T-helper 1 cell treated with Interleukin-12 subunit alpha and Interleukin-12 subunit beta and Interleukin-4 antibody, amounts not matched to agents 30 μg/mL and 1 μg/mL, for 36 hours (primary cell): ENCODE results near the gene MMP12.
"Not testable (repeated sequence)": the region's sequence is repeated elsewhere in the genome, so short reads cannot be mapped to it uniquely, and the experiment has no call there.

Experiments used
- H3K27ac Mint-ChIP-seq: one replicate; pipeline ENCODE4 v1.8.0; 2021; ENCODE audit warnings: mild to moderate bottlenecking, mixed read lengths
- H3K27me3 Mint-ChIP-seq: one replicate; pipeline ENCODE4 v1.8.0; 2021; ENCODE audit warnings: low read depth, mixed read lengths
- H3K36me3 Mint-ChIP-seq: one replicate; pipeline ENCODE4 v1.8.0; 2021; ENCODE audit warnings: low read depth, mixed read lengths
- H3K4me1 Mint-ChIP-seq: one replicate; pipeline ENCODE4 v1.8.0; 2021; ENCODE audit warnings: low read depth, mixed read lengths
- H3K4me3 Mint-ChIP-seq: one replicate; pipeline ENCODE4 v1.8.0; 2021; ENCODE audit warnings: mild to moderate bottlenecking, moderate library complexity, mixed read lengths
- H3K9me3 Mint-ChIP-seq: one replicate; pipeline ENCODE4 v1.8.0; 2021; ENCODE audit warnings: mixed read lengths

The MMP12 gene

DNA sequence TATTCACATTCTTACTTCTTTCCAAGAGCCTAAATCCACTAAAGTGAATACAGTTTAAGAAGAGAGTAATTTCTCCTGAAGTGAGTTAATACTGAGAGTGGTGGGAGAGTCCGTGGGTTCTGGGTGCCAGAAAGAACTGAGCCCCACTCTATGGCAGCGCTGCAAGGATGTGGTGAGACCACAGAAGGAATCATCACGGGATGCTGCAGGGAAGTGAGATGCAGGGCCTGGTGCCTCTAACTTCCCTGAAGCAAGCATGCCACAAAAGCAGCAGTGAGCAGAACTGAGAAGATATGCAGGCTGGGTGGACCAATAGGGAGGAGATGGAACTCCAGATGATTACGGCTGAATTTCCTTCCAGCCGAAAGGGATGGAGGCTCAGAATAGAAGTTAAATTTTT, 5.0 kb upstream of the MMP12 start:
- Mint-ChIP-seq H3K36me3 (no peaks in the 10 kb centered on the region), H3K4me1 (peaks cover 4% of the 10 kb centered on the region), H3K27me3 (no peaks in the 10 kb centered on the region), H3K4me3 (no peak overlapping the region), H3K9me3 (no peaks in the 10 kb centered on the region), H3K27ac (no peak overlapping the region)

- H3K9me3 Mint-ChIP-seq: no peaks in the 10 kb centered on the region
- no peaks in the 10 kb centered on the region for H3K36me3 Mint-ChIP-seq
- H3K4me3 Mint-ChIP-seq: no peak overlapping the region
- peaks cover 4% of the 10 kb centered on the region for H3K4me1 Mint-ChIP-seq
- H3K27me3 Mint-ChIP-seq: no peaks in the 10 kb centered on the region
- no peak overlapping the region for H3K27ac Mint-ChIP-seq
Observed at GRCh38 chr11:102878595-102878994, 3.8 kb upstream of the MMP12 start.

GRCh38 chr11:102869354-102869964, 5.3 kb downstream of the MMP12 start:
- not testable (repeated sequence) for H3K27me3 Mint-ChIP-seq, H3K9me3 Mint-ChIP-seq, H3K27ac Mint-ChIP-seq, H3K36me3 Mint-ChIP-seq, H3K4me1 Mint-ChIP-seq, H3K4me3 Mint-ChIP-seq

DNA sequence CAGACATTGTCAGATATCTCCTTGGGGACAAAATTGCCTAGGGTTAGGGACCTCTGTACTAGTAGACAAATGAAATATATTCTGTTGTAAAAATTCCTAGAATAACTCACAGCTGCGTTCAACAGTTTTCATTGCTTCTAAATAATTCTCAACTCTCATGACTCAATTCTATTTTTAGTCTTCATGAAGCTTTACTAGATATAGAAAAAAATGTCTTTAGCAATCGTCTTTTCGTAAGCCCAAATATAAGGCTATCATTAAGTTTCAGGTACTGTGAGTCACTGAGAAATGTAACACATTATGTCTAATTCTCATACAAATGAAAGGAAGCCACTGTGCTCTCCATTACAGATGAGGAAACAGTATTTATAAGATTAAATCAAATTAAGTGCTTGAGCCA, 6.4 kb downstream of the MMP12 start:
- Mint-ChIP-seq H3K9me3 (no peaks in the 10 kb centered on the region), H3K27ac (no peak overlapping the region), H3K36me3 (no peaks in the 10 kb centered on the region), H3K4me3 (no peak overlapping the region), H3K27me3 (peaks cover 9% of the 10 kb centered on the region), H3K4me1 (no peaks in the 10 kb centered on the region)

GRCh38 chr11:102864724-102865123, 10.1 kb downstream of the MMP12 start:
- Mint-ChIP-seq H3K4me3 (no peak overlapping the region), H3K36me3 (no peaks in the 10 kb centered on the region), H3K27me3 (peaks cover 13% of the 10 kb centered on the region), H3K4me1 (no peaks in the 10 kb centered on the region), H3K9me3 (no peaks in the 10 kb centered on the region), H3K27ac (no peak overlapping the region)

GRCh38 chr11:102853956-102854355, 20.8 kb downstream of the MMP12 start:
- Mint-ChIP-seq H3K27me3 (peaks cover 6% of the 10 kb centered on the region), H3K4me1 (no peaks in the 10 kb centered on the region), H3K36me3 (no peaks in the 10 kb centered on the region), H3K4me3 (no peak overlapping the region), H3K27ac (no peak overlapping the region), H3K9me3 (no peaks in the 10 kb centered on the region)

- H3K27ac Mint-ChIP-seq: no peak overlapping the region
- no peaks in the 10 kb centered on the region for H3K4me1 Mint-ChIP-seq
- peaks cover 6% of the 10 kb centered on the region for H3K27me3 Mint-ChIP-seq
- no peaks in the 10 kb centered on the region for H3K36me3 Mint-ChIP-seq
- H3K4me3 Mint-ChIP-seq: no peak overlapping the region
- no peaks in the 10 kb centered on the region for H3K9me3 Mint-ChIP-seq
Observed at GRCh38 chr11:102853055-102853454, 21.7 kb downstream of the MMP12 start.

DNA sequence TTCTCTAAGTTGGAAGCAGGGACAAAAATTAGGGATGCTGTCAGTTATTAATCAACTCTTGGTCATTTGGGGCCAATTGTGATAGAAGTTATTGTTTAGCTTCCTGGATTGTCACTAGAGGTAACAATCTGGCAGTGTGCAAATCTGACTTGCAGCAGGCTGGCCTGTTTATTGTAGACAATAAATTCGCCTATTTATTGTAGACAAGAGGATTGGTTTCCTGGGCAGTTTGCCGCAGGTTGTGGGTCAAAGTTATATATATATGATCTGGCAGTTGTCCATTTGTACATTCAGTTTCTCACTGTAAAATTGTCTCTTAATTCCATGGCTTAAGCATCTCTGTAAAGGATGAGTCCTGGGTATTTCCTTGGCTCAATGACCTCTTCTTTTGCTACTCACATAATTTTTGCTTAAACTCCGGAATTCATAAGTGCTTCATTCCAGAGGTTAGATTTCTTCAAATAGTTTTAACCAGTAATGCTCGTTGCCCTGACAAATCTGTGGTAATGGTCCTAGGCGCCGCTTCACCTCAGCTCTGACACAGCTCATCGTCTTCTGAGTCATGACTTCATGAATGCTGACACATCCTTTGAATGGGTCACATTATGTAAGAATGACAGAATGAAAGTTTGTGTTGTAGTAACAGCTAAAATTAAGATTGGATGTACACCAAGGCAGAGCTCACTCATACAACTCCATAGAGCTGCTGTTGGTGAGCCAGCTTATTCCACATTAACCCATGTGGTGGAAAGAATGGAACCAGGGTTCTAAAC, 23.6 kb downstream of the MMP12 start:
- Mint-ChIP-seq H3K4me1 (no peaks in the 10 kb centered on the region), H3K4me3 (no peak overlapping the region), H3K27me3 (peaks cover 8% of the 10 kb centered on the region), H3K36me3 (no peaks in the 10 kb centered on the region), H3K9me3 (no peaks in the 10 kb centered on the region), H3K27ac (no peak overlapping the region)

DNA sequence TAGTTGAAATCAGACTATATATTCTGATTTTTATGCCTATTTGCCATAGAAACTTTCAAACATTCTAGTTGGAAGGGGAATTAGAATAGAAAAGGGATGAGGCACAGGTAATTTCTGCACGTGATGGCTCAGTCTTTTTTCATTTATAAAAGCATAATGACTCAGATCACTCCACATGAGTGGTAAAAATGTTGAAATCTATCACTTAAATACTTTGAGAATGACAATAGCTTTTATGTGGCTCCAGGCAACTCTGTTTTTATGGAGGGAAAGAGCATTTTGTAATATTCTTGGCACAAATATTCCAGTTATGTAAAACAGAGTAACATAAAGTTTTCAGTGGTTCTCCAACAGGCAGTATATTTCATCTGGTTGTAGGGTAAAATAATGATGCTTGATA, 25.5 kb downstream of the MMP12 start:
- Mint-ChIP-seq H3K27ac (no peak overlapping the region), H3K4me1 (no peaks in the 10 kb centered on the region)

DNA sequence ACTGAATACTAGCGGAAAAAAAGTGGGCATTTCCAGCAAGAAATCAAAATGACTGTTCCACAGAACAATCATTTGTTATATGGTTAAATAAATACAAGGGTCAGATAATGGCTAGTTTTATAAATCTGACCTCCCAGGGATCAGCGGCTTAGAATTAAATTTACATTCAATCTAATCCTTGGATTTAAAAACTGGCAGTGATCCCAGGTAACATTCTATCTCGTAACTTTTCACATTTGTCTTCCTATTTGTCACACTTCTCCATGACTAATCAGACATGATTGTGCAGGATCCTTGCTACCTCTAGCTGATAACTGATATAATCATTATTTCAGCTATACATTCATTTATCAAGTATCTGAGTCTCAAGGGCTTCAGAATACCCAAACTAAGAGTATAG, 28.5 kb downstream of the MMP12 start:
- H3K27me3 Mint-ChIP-seq: peaks cover 13% of the 10 kb centered on the region
- H3K4me3 Mint-ChIP-seq: no peak overlapping the region
- H3K27ac Mint-ChIP-seq: no peak overlapping the region
- H3K36me3 Mint-ChIP-seq: no peaks in the 10 kb centered on the region
- no peaks in the 10 kb centered on the region for H3K4me1 Mint-ChIP-seq
- no peaks in the 10 kb centered on the region for H3K9me3 Mint-ChIP-seq

More for the DNA sequence above, 25.5 kb downstream of the MMP12 start:
- peaks cover 11% of the 10 kb centered on the region for H3K27me3 Mint-ChIP-seq
- no peaks in the 10 kb centered on the region for H3K9me3 Mint-ChIP-seq
- no peaks in the 10 kb centered on the region for H3K36me3 Mint-ChIP-seq
- no peak overlapping the region for H3K4me3 Mint-ChIP-seq

DNA sequence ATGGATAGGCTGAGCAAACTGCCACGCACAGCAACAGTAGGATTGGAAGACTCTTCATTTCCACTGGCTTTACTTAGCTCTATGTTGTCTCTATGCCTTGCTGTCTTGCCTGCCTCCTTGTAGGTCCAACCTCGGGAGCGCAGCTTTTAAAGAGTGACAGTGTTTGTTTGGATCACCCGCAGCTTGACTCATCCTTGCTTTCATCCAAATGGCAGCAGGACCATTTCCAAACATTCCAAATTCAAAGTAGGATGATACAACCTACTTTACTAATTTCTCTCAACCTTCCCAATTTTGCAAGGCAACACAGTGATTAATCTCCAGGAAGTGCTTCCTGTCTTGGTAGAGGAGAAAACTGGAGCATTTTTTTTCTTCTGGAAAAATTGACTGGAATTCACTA, 31.3 kb downstream of the MMP12 start, which contains the start of gene MMP3:
Gene MMP3 (minus strand): TSS at position 121 of the 400 bp plus-strand sequence. CDS start 63 bp downstream, at position 58.
- peaks cover 18% of the 10 kb centered on the region for H3K27me3 Mint-ChIP-seq
- no peaks in the 10 kb centered on the region for H3K4me1 Mint-ChIP-seq
- no peaks in the 10 kb centered on the region for H3K36me3 Mint-ChIP-seq
- no peak within 1 kb of the TSS for H3K27ac Mint-ChIP-seq
- H3K9me3 Mint-ChIP-seq: no peaks in the 10 kb centered on the region
- no peak within 1 kb of the TSS for H3K4me3 Mint-ChIP-seq

DNA sequence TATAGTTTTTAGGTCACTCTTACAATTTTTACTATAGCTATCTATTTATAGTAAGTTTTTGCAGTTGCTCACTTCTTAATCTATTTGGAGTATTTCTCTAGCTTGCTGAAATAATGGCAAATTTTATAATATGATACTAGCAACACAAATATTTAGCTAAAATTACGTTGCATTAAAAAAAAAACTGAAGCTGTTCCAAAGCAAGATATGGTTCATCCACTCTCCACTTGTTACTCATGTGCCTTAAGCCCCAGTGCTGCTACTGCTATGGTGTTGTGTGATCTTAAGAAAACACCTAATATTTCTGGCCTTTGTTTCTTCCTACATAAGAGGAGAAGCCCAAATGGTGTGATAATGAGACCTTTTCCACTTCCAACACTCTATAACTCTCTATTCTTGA, 31.9 kb downstream of the MMP12 start:
- no peak overlapping the region for H3K4me3 Mint-ChIP-seq
- H3K27me3 Mint-ChIP-seq: peaks cover 18% of the 10 kb centered on the region
- no peaks in the 10 kb centered on the region for H3K36me3 Mint-ChIP-seq
- H3K9me3 Mint-ChIP-seq: no peaks in the 10 kb centered on the region
- H3K4me1 Mint-ChIP-seq: no peaks in the 10 kb centered on the region
- H3K27ac Mint-ChIP-seq: no peak overlapping the region

DNA sequence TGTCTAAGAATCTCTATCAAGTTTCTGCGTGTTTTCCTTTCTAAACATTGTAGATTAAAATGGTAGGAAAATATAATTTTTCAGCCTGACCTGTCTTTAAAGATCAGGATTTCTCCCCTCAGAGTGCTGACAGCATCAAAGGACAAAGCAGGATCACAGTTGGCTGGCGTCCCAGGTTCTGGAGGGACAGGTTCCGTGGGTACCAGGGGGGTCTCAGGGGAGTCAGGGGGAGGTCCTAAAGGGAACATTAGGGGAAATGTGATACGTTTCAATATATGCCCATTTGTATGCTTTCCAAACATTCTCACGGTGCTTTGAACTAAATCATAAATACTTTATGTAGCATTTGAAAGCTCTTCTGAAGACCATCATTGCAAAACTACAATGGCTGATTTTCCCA, 34.8 kb downstream of the MMP12 start:
- Mint-ChIP-seq H3K4me3 (no peak overlapping the region), H3K27me3 (peaks cover 10% of the 10 kb centered on the region), H3K9me3 (no peaks in the 10 kb centered on the region), H3K4me1 (no peaks in the 10 kb centered on the region), H3K36me3 (no peaks in the 10 kb centered on the region), H3K27ac (no peak overlapping the region)

GRCh38 chr11:102837646-102838045, 37.1 kb downstream of the MMP12 start:
- Mint-ChIP-seq H3K4me3 (no peak overlapping the region), H3K27ac (no peak overlapping the region), H3K36me3 (no peaks in the 10 kb centered on the region), H3K9me3 (no peaks in the 10 kb centered on the region), H3K4me1 (no peaks in the 10 kb centered on the region), H3K27me3 (peaks cover 5% of the 10 kb centered on the region)

GRCh38 chr11:102837156-102837555, 37.6 kb downstream of the MMP12 start:
- Mint-ChIP-seq H3K27ac (no peak overlapping the region), H3K4me1 (no peaks in the 10 kb centered on the region), H3K36me3 (no peaks in the 10 kb centered on the region), H3K9me3 (no peaks in the 10 kb centered on the region), H3K4me3 (no peak overlapping the region), H3K27me3 (peaks cover 10% of the 10 kb centered on the region)
